Neutrophil (primary cell): ENCODE results near the gene HIGD1B.

Experiments used
- H3K27ac ChIP-seq: fragments of 200-600 bp; sonication (generic); 2 replicates; pipeline ENCODE4 v1.5.1; 2016; ENCODE audit warnings: mild to moderate bottlenecking, moderate library complexity
- H3K27me3 ChIP-seq: fragments of 200-600 bp; sonication (generic); 2 replicates; pipeline ENCODE4 v1.6.0; 2016; ENCODE audit warnings: mild to moderate bottlenecking
- H3K36me3 ChIP-seq: fragments of 200-600 bp; sonication (generic); 2 replicates; pipeline ENCODE4 v1.5.1; 2017
- H3K4me1 ChIP-seq, 2 experiments: fragments of 200-600 bp in 1 of 2; sonication (generic) in 1 of 2; 1 replicate in 1 of 2; 2 replicates in 1 of 2; pipeline versions ENCODE4 v1.5.1 to v1.6.1; 2013 to 2016; ENCODE audit warnings: low read depth in 1 of 2, low read length in 1 of 2, mild to moderate bottlenecking in 1 of 2, moderate library complexity in 1 of 2; ENCODE audit not compliant: control insufficient read depth in 1 of 2, insufficient read depth in 1 of 2
- H3K4me3 ChIP-seq, 2 experiments: fragments of 200-600 bp in 1 of 2; sonication (generic) in 1 of 2; 1 replicate in 1 of 2; 2 replicates in 1 of 2; pipeline ENCODE4 v1.5.1; 2013 to 2016; ENCODE audit warnings: low read depth in 1 of 2, low read length in 1 of 2, mild to moderate bottlenecking in 1 of 2, moderate library complexity in 1 of 2
- H3K9me3 ChIP-seq: fragments of 200-600 bp; sonication (generic); 2 replicates; pipeline ENCODE4 v1.5.1; 2016
- CTCF ChIP-seq: fragments of 200-600 bp; sonication (generic); IDR thresholded peaks from 2 replicates; pipeline ENCODE4 v1.5.1; 2016; ENCODE audit warnings: antibody characterized with exemption

HIGD1B gene

DNA sequence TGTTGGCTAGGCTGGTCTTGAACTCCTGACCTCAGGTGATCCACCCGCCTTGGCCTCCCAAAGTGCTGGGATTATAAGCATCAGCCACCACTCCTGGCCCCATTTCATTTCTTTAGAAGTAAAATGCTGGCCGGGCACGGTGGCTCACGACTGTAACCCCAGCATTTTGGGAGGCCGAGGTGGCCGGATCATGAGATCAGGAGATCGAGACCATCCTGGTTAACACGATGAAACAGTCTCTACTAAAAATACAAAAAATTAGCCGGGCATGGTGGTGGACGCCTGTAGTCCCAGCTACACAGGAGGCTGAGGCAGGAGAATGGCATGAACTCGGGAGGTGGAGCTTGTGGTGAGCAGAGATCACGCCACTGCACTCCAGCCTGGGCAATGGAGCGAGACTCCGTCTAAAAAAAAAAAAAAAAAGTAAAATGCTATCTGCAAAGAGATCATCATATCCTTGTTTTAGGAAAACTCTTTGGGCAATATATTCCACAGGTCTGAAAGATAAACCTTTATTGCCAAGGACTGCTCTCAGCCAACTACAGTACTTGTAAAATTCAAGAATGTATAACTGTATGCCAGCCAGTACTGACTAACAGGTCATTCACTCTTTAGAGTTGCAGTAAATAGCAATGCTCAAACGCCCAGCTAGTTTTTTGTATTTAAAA is 21.4 kb upstream of the HIGD1B start:
- H3K27ac ChIP-seq, result no peak overlapping the region
- no peaks in the 10 kb centered on the region for H3K36me3 ChIP-seq
- no peak overlapping the region for H3K4me3 ChIP-seq
- no peaks in the 10 kb centered on the region for H3K9me3 ChIP-seq
- no peak for TF ChIP-seq CTCF
- H3K4me1 ChIP-seq, result peaks cover 12 to 16% of the 10 kb centered on the region in 2 experiments
- H3K27me3 ChIP-seq, result peaks cover 72% of the 10 kb centered on the region

DNA sequence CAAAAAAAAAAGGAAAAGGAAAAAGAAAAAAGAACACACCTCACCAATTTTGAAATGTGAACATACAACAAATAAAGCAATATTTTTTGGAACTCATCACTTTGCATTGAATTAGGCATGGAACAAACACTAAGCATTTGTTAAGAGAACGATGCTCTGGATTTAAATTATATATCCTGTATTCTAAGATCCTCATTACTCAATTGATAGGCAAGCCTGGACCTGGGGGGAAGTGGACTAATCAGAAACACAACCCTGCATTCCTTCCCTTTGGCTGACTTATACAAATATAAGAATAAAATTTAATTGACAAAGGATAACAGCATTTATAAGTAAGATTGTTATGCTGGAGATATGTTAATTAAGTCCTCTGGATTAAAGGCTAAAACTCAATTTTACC is 19.8 kb upstream of the HIGD1B start:
- Histone ChIP-seq H3K4me3 (no peak overlapping the region), H3K36me3 (no peaks in the 10 kb centered on the region), H3K9me3 (no peaks in the 10 kb centered on the region), H3K27me3 (peaks cover 87% of the 10 kb centered on the region), H3K4me1 (peaks cover 12 to 16% of the 10 kb centered on the region in 2 experiments), H3K27ac (no peak overlapping the region)
- no peak for TF ChIP-seq CTCF

GRCh38 chr17:44828919-44829522 is 18.7 kb upstream of the HIGD1B start:
- peaks cover 12 to 16% of the 10 kb centered on the region in 2 experiments for H3K4me1 ChIP-seq
- no peak for TF ChIP-seq CTCF
- H3K9me3 ChIP-seq, result no peaks in the 10 kb centered on the region
- no peak overlapping the region for H3K27ac ChIP-seq
- no peaks in the 10 kb centered on the region for H3K36me3 ChIP-seq
- peaks cover 96% of the 10 kb centered on the region for H3K27me3 ChIP-seq
- peak overlapping the region in 1 of 2 experiments; percentile 24 for H3K4me3 ChIP-seq

GRCh38 chr17:44829523-44830358 is 17.9 kb upstream of the HIGD1B start, which contains the start of gene GJC1:
TSS of gene GJC1 (minus strand) at chr17:44830287. CDS start at chr17:44805817, 24,470 bp downstream.
- TF ChIP-seq CTCF, result no peak
- H3K4me1 ChIP-seq, result peaks cover 12 to 16% of the 10 kb centered on the region in 2 experiments
- H3K36me3 ChIP-seq, result no peaks in the 10 kb centered on the region
- peaks cover 97% of the 10 kb centered on the region for H3K27me3 ChIP-seq
- H3K27ac ChIP-seq, result no peak within 1 kb of the TSS
- H3K4me3 ChIP-seq, result peak within 1 kb of the TSS in 1 of 2 experiments; percentile 32
- H3K9me3 ChIP-seq, result no peaks in the 10 kb centered on the region

DNA sequence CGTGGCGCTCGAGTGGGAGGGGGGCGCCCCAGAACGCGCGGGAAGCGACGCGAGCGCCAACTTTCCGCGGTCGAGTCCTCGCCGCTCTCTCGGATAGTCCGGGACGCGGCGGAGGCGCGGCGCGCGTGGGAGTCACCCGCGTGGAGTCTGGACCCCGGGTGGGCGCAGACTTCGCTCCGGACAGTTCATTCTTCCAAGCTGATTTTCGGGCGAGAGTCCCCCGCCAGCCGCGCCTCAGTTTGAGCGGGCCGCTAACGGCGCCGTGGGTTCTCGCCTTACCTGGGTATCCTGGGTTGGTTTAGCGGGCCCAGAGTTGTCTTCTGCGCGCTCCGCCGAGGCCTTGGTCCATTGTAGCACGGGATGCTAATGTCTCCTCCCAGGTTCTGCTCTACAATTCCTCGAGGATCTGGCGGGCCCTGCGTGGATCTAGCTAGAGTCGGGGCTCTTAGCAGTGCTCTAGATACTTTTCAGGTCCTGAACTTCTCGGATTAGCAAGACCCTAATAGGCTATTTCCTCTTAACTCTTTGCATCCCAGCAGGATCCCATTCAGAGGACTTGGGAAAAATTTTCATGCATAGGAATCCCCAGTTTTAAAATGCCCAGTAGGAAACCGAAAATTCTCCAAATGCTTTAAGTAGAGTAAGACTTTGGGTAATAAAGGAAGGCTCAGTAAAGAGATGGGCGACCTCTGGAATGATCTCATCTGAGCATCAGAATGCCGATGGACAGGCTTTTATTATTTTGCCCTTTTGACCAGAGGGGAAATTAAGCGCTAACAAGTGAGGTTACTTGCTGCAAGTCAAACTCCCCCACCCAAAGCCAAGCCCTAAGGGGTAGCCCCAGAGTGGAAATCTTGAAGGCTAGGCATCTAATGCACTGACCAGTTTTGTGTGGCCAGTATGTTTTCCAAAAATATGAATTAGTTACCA is 17.1 kb upstream of the HIGD1B start:
- Histone ChIP-seq H3K4me3 (peak overlapping the region in 1 of 2 experiments; percentile 32), H3K27ac (no peak overlapping the region), H3K9me3 (no peaks in the 10 kb centered on the region), H3K36me3 (no peaks in the 10 kb centered on the region), H3K4me1 (peaks cover 12 to 16% of the 10 kb centered on the region in 2 experiments), H3K27me3 (peaks cover 98% of the 10 kb centered on the region)
- TF ChIP-seq CTCF, result no peak
